H9 (cell line): ENCODE measurements around the gene B3GNT5. TPM values are rescaled to one million over a fixed set of nuclear protein-coding genes. Genes with fewer than 3 reads are reported as not detected.
A peak's percentile ranks its signal among the peaks of the same experiment; 100 is the strongest.

Source experiments
- DNase-seq: peaks from one replicate; pipeline ENCODE4 v3.0.0-alpha.2; 2017
- H2AFZ ChIP-seq: one replicate; pipeline ENCODE4 v1.6.1; 2013; ENCODE audit warnings: mild to moderate bottlenecking, low read length, control low read depth, moderate library complexity
- H2AK5ac ChIP-seq: 2 replicates; pipeline ENCODE4 v1.6.1; 2013; ENCODE audit warnings: low read length, control low read depth, mixed read lengths; ENCODE audit not compliant: insufficient read length
- H2BK120ac ChIP-seq: one replicate; pipeline ENCODE4 v1.6.1; 2013; ENCODE audit warnings: low read depth, mild to moderate bottlenecking, low read length, control low read depth, inconsistent platforms; ENCODE audit not compliant: poor library complexity, severe bottlenecking
- H2BK12ac ChIP-seq: 2 replicates; pipeline ENCODE4 v1.6.1; 2013; ENCODE audit warnings: low read length, control low read depth, mixed read lengths, low read depth; ENCODE audit not compliant: insufficient read length
- H2BK15ac ChIP-seq: 2 replicates; pipeline ENCODE4 v1.6.1; 2013; ENCODE audit warnings: low read depth, low read length, control low read depth
- H2BK20ac ChIP-seq: one replicate; pipeline ENCODE4 v1.6.1; 2013; ENCODE audit warnings: low read depth, mild to moderate bottlenecking, low read length, control low read depth, inconsistent platforms; ENCODE audit not compliant: poor library complexity, severe bottlenecking
- H2BK5ac ChIP-seq: 2 replicates; pipeline ENCODE4 v1.6.1; 2013; ENCODE audit warnings: low read length, control low read depth, mixed read lengths; ENCODE audit not compliant: insufficient read length
- H3K14ac ChIP-seq: 2 replicates; pipeline ENCODE4 v1.6.1; 2013; ENCODE audit warnings: low read length, control low read depth; ENCODE audit not compliant: insufficient read depth
- H3K18ac ChIP-seq: 2 replicates; pipeline ENCODE4 v1.6.1; 2013; ENCODE audit warnings: low read depth, mild to moderate bottlenecking, mixed read lengths, low read length, control low read depth; ENCODE audit not compliant: insufficient read length
- H3K23ac ChIP-seq: 2 replicates; pipeline ENCODE4 v1.6.1; 2013; ENCODE audit warnings: low read length, control low read depth, mixed read lengths, low read depth; ENCODE audit not compliant: insufficient read length
- H3K23me2 ChIP-seq: 2 replicates; pipeline ENCODE4 v1.6.1; 2013; ENCODE audit warnings: low read depth, mild to moderate bottlenecking, mixed read lengths, low read length, control low read depth; ENCODE audit not compliant: insufficient read length, poor library complexity, severe bottlenecking
- H3K27ac ChIP-seq: 2 replicates; pipeline ENCODE4 v1.5.1; 2013; ENCODE audit warnings: low read length, control low read depth, mixed read lengths, low read depth; ENCODE audit not compliant: insufficient read length
- H3K27me3 ChIP-seq: 2 replicates; pipeline ENCODE4 v1.6.1; 2013; ENCODE audit warnings: low read length, control low read depth, inconsistent platforms; ENCODE audit not compliant: insufficient read depth
- H3K4ac ChIP-seq: 2 replicates; pipeline ENCODE4 v1.6.1; 2013; ENCODE audit warnings: low read depth, mild to moderate bottlenecking, control low read depth, inconsistent platforms, low read length, moderate library complexity
- H3K4me1 ChIP-seq: 2 replicates; pipeline ENCODE4 v1.6.1; 2013; ENCODE audit warnings: low read length, control low read depth, inconsistent platforms; ENCODE audit not compliant: insufficient read depth
- H3K4me2 ChIP-seq: 2 replicates; pipeline ENCODE4 v1.6.1; 2013; ENCODE audit warnings: low read length, control low read depth, mixed read lengths; ENCODE audit not compliant: insufficient read length, insufficient read depth
- H3K56ac ChIP-seq: 2 replicates; pipeline ENCODE4 v1.6.1; 2013; ENCODE audit warnings: low read depth, mild to moderate bottlenecking, mixed read lengths, low read length, control low read depth; ENCODE audit not compliant: insufficient read length
- H3K79me1 ChIP-seq: 2 replicates; pipeline ENCODE4 v1.6.1; 2013; ENCODE audit warnings: low read depth, mild to moderate bottlenecking, moderate library complexity, low read length, control low read depth, inconsistent platforms; ENCODE audit not compliant: insufficient read depth, poor library complexity, severe bottlenecking
- H3K79me2 ChIP-seq: 2 replicates; pipeline ENCODE4 v1.6.1; 2013; ENCODE audit warnings: low read length, control low read depth, inconsistent platforms; ENCODE audit not compliant: insufficient read depth
- H3K9ac ChIP-seq: 2 replicates; pipeline ENCODE4 v1.6.1; 2013; ENCODE audit warnings: low read length, control low read depth, mixed read lengths; ENCODE audit not compliant: insufficient read length; ENCODE audit errors: extremely low read depth
- H3K9me3 ChIP-seq: one replicate; pipeline ENCODE4 v1.6.1; 2013; ENCODE audit warnings: low read depth, low read length, inconsistent platforms; ENCODE audit not compliant: control insufficient read depth
- H3T11ph ChIP-seq: one replicate; pipeline ENCODE4 v1.6.1; 2013; ENCODE audit warnings: mild to moderate bottlenecking, low read length, control low read depth, inconsistent platforms
- H4K20me1 ChIP-seq: one replicate; pipeline ENCODE4 v1.6.1; 2013; ENCODE audit not compliant: control insufficient read depth, insufficient read length, insufficient read depth
- H4K5ac ChIP-seq: 2 replicates; pipeline ENCODE4 v1.6.1; 2013; ENCODE audit warnings: low read depth, mild to moderate bottlenecking, mixed read lengths, low read length, control low read depth; ENCODE audit not compliant: insufficient read length
- H4K8ac ChIP-seq: replicated peaks from 2 replicates; pipeline ENCODE4 v1.6.1; 2013; ENCODE audit warnings: low read length, control low read depth, mixed read lengths, low read depth; ENCODE audit not compliant: insufficient read length
- H4K91ac ChIP-seq: 2 replicates; pipeline ENCODE4 v1.6.1; 2013; ENCODE audit warnings: low read depth, mild to moderate bottlenecking, moderate library complexity, mixed read lengths, low read length, control low read depth; ENCODE audit not compliant: insufficient read length
- H3K27ac Mint-ChIP-seq, 3 experiments: 2 replicates in 2 of 3; 3 replicates in 1 of 3; pipeline ENCODE4 v1.8.0; 2020 to 2021; ENCODE audit warnings: mixed read lengths in 3 of 3, mild to moderate bottlenecking in 1 of 3, moderate library complexity in 1 of 3
- H3K27me3 Mint-ChIP-seq: 2 replicates; pipeline ENCODE4 v1.8.0; 2021; ENCODE audit warnings: low read depth, mild to moderate bottlenecking, moderate library complexity, mixed read lengths
- H3K36me3 Mint-ChIP-seq, 3 experiments: 2 replicates in 2 of 3; 3 replicates in 1 of 3; pipeline ENCODE4 v1.8.0; 2020 to 2021; ENCODE audit warnings: low read depth in 3 of 3, mixed read lengths in 3 of 3; ENCODE audit not compliant: insufficient read depth in 1 of 3
- H3K4me1 Mint-ChIP-seq, 2 experiments: 2 replicates each; pipeline ENCODE4 v1.8.0; 2020; ENCODE audit warnings: mixed read lengths in 2 of 2
- H3K4me3 Mint-ChIP-seq, 2 experiments: 2 replicates in 1 of 2; 3 replicates in 1 of 2; pipeline ENCODE4 v1.8.0; 2020 to 2021; ENCODE audit warnings: mild to moderate bottlenecking in 2 of 2, mixed read lengths in 2 of 2, moderate library complexity in 1 of 2
- H3K9me3 Mint-ChIP-seq, 2 experiments: 2 replicates in 1 of 2; 3 replicates in 1 of 2; pipeline ENCODE4 v1.8.0; 2020; ENCODE audit warnings: mild to moderate bottlenecking in 2 of 2, mixed read lengths in 2 of 2, moderate library complexity in 1 of 2
- CTCF ChIP-seq: fragments of 200-600 bp; sonication (generic); conservative IDR thresholded peaks from 3 replicates; pipeline ENCODE4 v1.8.0; 2021; ENCODE audit warnings: antibody characterized with exemption, mild to moderate bottlenecking
- WGBS: extraction: QIAGEN DNeasy Blood & Tissue Kit; methylation state at CpG from one replicate; pipeline ENCODE4 v1.1.7; 2013; ENCODE audit warnings: missing lambda C conversion rate, low lambda C conversion rate, mixed read lengths; ENCODE audit not compliant: insufficient read length; ENCODE audit errors: extremely low coverage; 5-methylcytosine and 5-hydroxymethylcytosine counted together
- total RNA-seq: library from RNA; stranded (reverse); gene quantifications from 2 replicates; pipeline ENCODE4 v1.2.1, GENCODE V29; 2021

The B3GNT5 gene
- total RNA-seq, 1 experiment from 2014 or later: 7.3 TPM

DNA sequence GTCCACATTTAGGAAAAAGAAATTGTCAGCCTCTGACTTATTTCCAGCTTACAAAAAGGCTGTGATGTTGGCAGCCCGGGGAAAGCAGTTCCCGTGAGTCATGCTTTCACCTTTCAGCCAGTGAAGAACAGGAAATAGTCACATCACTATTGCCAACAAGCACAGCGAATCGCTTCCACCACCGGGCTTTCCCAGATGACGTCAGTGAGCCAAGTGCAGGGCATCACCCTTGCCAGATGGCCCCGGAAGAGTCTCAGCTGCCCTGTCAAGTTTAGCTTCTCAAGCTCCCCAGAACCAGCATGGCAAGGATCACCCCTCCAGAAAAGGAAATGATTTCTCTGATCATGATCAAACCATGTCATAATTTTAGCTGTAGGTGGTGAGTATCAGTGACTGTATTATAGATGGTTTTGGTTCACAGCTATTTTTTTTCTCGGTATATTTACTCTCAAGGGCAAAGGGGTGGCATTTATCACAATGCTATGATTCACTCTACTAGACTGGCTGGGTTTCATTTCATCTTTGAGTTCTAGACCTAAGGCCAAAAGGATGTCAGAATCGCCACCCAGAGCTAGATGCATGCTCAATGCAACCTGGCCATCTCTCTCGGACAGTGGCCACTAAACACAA, 32.9 kb downstream of the B3GNT5 start:
- no peaks in the 10 kb centered on the region for H3K23me2 ChIP-seq
- no peak overlapping the region for H3K9ac ChIP-seq
- no peak overlapping the region for H2BK15ac ChIP-seq
- H3K23ac ChIP-seq: no peak overlapping the region
- Mint-ChIP-seq H3K4me3 (no peak overlapping the region), H3K27ac (peak overlapping the region in 1 of 3 experiments; percentile 49; a peak in 1 of 7 replicates), H3K4me1 (peaks cover 7% of the 10 kb centered on the region in 2 experiments), H3K27me3 (no peaks in the 10 kb centered on the region), H3K36me3 (peaks cover 0 to 4% (median 2%) of the 10 kb centered on the region in 3 experiments; a peak in 3 of 7 replicates), H3K9me3 (no peaks in the 10 kb centered on the region)
- no peaks in the 10 kb centered on the region for H3K79me1 ChIP-seq
- H3K18ac ChIP-seq: no peak overlapping the region
- H3K56ac ChIP-seq: no peak overlapping the region
- H3K27ac ChIP-seq: no peak overlapping the region
- H3K4me1 ChIP-seq: no peaks in the 10 kb centered on the region; the same call in 1 of the 2 replicates
- no peak overlapping the region for H2BK12ac ChIP-seq
- no peak overlapping the region for H4K8ac ChIP-seq
- H3K79me2 ChIP-seq: no peaks in the 10 kb centered on the region
- no peak overlapping the region for H4K5ac ChIP-seq
- no peaks in the 10 kb centered on the region for H3K9me3 ChIP-seq
- H2AFZ ChIP-seq: no peak overlapping the region
- no peak overlapping the region for H3T11ph ChIP-seq
- H4K20me1 ChIP-seq: no peaks in the 10 kb centered on the region
- no peak overlapping the region for H4K91ac ChIP-seq
- no peak overlapping the region for H2BK120ac ChIP-seq
- peak; percentile 49 for DNase-seq
- WGBS: no CpG with 5 or more reads among the region's 10 CpGs
- no peak overlapping the region for H3K4me2 ChIP-seq
- H2AK5ac ChIP-seq: no peak overlapping the region
- H3K27me3 ChIP-seq: no peaks in the 10 kb centered on the region
- H2BK20ac ChIP-seq: no peak overlapping the region
- no peak overlapping the region for H2BK5ac ChIP-seq
- H3K4ac ChIP-seq: no peak overlapping the region
- no peak overlapping the region; the same call in 1 of the 2 replicates for H3K14ac ChIP-seq
- no peak for TF ChIP-seq CTCF
